HG03103 (cell line): Measurements from ENCODE around the gene ROPN1L.
A peak's percentile ranks its signal among the peaks of the same experiment; 100 is the strongest.
"Not testable (repeated sequence)": the region's sequence is repeated elsewhere in the genome, so short reads cannot be mapped to it uniquely, and the experiment has no call there.

ENCODE experiments used
- ATAC-seq: cut with Tn5 transposase; IDR thresholded peaks from one replicate; pipeline ENCODE4 v1.9.1; 2021; ENCODE audit warnings: low read depth; ENCODE audit not compliant: unreplicated experiment

Gene ROPN1L

DNA sequence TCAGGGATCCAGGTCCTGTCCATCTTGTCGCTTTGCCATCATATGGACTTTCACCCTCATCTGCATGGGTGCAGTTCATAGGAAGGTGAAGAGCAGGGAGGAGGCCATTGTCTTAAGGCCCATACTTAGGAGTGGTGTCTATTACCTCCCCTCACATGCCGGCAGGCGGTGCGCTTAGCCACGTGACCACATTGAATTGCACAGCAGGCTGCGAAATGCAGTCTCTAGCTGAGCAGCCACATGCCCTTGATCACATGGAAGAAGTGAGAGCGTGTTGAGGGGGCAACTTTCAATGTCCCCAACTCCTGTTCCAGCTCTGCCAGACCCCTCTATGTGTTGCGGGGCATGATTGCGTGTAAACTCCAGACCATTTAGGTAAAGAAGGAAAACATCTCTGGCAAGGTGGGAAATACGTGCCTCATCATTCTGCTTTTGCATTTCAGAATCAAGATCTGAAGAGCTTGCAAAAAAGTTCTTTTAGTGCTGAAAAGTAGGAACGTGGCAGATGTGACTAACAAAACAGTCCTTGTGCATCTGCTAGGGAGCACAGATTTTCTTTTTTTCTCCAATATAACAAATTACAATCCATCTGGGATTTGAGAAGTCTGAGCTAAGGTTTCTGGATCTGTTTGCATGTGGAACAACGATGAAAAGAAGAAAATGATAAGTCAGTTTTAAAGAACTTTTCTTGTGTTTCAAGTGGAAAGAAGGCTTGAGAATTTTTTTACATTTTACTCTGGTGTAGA lies 34.4 kb downstream of the ROPN1L start:
- no peak for ATAC-seq

DNA sequence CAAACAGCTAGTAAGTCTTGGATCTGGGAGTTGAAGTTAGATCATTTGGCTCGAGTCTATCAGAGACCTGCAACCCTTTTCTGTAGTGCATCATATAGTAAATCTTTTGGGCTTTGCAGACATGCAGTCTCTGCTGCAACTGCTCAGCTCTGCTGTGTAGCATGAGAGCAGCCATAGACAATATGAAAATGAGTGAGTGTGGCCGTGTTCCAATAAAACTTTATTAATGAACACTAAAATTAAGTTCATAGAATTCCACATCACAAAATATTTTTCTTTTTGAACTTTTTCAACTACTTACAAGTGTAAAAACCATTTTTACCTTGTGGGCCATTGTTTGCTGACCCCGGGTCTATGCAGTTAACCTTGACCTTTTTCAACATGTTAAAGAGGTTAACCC lies 35.2 kb downstream of the ROPN1L start:
- no peak for ATAC-seq

DNA sequence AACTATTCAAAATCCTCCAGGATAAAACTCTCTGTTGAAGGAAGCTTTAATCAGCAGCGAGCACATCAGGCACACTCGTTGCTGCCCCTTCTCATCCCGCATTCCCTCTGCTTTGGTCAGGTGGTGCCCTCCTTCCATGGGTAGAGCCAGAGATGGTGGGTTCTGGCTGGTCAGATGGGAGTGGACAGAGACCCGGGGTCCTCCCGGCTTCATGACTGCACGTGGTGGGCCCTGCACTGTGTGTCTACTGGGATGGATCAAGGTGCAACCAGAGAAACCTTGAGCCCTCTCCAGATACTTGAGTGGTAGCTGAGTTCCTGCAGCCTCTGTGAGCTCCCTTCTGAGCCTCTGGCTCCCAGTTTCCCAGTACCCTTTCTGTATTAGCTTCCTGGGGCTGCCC lies 36.3 kb downstream of the ROPN1L start:
- ATAC-seq: no peak

DNA sequence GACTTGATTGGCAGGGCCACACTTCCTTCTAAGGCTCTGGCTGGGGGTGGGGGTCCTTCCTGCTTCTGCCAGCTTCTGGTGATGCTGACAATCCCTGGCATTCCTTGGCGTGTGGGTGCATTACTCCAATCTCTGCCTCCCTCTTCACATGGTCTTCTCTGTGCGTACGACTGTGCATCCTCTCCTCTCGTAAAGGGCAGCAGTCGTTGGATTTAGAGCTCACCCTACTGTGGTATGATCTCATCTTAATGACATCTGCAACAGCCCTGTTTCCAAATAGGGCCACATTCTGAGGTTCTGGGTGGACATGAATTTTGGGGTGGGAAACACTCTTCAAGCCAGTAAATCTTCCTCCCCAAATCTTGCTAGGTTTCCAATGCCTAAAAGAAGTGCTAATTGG lies 36.8 kb downstream of the ROPN1L start:
- no peak for ATAC-seq

DNA sequence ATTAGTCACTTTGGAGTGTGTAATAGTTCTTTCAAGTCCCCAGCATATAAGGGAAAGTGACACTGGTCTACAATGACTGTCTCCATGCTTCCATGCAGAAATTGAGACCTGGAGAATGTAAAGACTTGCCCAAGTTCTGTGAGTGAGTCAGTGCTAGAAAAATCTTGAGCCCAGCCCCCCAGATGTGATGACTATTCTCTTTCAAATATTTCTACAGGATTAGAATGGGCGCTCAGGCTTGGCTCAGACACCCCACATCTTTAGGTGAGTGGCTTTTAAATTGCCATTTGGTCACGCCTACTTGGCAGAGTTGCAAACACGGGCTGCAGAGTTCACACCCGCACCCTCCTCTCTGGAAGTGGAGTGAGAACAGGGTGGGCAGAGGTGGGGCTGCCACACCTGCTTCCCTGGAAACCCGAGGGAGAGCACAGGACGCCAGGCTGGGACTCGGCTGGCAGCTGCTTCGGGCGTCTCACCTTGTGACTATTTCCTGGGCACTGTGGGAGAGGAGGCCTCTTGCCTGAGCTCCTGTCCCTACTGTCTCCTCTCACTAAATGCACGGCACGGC lies 37.6 kb downstream of the ROPN1L start:
- no peak for ATAC-seq

DNA sequence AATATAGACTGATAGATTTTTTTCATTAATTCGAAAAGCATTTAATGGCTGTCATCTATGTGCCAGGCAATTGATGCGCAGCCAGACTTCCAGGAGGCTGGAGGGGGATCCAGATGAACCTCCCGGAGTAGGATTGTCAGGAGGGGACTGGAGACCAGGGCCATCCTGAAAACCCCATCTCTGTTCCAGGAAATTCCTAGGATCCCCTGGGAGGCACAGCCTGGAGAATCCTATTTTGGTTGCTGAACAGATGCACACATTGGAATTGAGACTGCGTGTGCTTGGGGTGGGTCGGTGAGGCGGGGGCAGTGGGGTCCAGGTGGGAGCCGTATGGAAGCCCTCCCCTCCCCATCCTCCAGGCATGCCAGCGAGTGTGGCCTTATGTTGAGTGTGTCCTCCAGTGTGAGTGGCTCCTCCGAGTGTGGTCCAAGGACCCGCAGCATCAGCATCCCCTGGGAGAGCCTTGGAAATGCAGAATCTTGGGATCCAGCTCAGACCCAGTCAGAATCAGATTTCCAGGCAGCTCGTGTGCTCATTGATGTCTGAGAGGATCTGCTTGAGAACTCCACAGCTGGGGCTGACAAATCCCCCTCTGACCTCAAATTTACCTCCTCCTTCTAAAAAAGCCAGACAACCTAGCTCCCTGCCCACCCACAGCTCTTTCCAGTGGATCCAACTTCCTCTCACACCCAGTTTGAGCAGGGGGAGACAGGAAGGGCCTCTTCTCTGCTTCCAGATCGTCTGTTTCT lies 38.7 kb downstream of the ROPN1L start:
- ATAC-seq: no peak

DNA sequence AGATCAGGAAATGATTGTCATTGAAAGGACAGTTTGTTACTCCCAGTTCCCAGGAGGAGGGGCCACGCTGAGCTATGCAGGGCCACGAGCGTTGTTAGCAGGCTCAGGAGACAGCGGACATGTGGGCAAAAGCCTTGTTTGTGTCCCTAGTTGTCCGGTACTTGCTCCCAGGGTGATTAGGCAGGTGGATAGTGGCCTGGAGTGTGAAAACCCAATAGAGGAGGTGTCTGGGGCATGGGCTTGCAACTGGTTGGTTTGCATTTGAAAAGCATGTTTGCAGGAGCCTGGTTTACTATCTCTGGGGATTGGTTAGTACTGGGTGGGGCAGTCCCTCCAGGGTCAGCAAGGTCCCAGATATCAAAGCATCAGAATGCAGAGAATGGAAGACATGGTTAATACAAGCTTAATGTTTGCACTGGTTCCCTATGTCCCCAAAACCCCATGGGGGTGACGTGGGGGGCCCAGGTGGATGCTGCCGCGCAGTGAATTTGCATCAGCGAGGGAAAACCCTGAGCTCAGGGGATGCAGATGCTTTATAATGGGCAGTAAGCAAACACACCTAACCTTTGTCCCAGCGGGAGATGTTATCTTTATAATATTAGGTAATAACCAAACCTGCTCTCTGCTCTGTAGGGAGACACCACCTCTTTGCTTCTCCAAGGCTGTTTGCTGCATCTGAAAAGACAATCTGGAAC lies 39.7 kb downstream of the ROPN1L start:
- no peak for ATAC-seq

DNA sequence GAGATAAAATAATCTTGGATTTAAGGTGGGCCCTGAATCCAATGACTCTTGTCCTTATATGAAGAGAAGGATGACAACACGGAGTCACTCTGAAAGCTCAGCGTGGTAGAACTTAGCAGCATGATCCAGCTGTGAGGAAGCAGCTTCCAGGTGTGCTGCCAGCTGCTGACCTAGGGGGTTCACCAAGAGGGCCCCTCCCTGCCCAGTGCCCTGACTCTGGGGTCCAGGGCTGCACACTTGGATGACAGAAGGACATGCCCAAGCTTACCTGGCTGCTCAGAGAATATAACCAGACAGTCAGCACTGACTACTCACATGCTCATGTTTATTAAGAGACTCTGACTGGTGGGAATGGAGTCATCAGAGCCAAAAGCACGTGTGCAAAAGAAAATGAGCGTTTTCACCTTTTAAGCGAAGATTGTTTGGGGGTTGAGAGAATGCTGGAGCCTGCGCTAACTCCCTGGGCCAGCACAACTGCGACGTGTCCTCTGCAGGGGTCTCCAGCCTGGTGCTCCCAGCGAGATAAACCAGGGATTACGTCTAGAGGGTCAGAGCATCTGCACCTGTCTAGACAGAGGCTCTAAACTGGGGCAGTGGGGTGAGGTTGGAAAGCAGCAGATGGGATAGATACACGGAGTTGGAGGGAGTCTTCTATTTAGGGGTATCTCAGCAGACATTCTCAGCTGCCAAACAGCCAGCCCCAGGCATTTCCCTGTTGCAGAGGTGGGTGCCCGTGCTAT lies 41.3 kb downstream of the ROPN1L start:
- no peak for ATAC-seq

DNA sequence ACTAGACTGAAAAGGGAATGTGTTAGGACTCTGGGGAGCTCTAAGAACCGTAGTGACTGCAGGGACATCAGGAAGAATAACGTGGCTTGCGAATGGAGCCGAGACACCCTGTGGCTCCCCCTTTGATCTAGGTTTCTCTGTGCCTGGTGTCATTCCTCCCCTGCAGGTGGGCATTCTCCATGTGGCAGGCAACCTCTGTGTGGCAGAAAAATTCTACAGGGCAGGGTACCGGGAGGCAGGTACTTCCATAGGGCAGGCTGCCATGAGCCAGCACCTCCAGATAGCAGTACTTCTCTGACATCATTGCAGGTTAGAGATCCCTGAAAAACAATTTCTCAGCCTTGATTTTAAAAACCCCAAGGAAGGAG lies 43.1 kb downstream of the ROPN1L start:
- ATAC-seq: no peak

DNA sequence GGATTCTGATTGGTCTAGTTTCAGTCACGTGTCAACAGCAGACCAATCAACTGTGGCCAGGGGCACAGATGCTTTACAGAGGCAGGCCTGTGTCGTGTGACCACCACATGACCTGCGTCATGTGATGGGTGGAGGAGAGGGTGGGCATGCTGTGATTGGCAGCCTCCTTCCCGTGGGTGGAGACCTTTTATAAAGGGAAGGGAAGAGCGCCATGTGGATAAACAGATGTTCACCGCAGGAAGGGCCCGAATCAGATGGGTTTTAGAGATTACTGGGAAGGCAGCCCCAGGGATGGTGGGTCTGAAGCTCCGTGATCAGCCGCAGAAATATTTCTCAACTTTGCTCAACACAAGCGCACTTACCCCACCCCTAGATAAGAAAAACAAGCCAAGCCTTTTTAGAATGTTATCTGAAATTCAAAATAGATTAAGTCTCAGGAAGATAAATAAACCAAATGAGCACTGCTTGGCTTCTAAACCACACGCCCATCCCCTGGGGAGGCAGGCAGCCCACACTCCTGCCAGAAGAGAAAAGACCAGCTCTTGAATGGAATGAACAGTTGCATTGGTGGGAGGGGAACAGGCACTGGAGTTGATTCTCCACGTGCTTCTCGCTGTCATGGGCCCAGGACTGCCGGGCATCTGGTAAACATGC lies 43.6 kb downstream of the ROPN1L start:
- no peak for ATAC-seq

DNA sequence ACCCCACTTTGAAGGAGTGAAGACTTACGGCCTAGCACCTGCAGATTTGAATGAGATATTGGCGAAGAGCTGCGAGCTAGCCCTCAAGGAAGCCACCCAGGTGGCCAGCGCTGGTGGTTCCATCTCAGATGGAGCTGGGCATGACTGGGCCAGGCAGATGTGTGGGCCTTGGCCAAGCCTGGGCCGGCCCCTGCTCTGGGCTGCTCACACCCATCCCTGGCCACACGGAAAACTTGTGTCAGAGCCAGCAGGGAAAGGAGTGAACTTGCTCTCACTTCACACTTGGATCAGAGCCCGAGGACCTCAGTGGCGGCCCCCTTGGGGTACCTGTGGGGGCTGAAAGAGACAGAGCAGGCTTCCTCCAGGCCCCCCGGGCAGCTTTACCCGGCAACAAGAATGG lies 44.2 kb downstream of the ROPN1L start:
- no peak for ATAC-seq

DNA sequence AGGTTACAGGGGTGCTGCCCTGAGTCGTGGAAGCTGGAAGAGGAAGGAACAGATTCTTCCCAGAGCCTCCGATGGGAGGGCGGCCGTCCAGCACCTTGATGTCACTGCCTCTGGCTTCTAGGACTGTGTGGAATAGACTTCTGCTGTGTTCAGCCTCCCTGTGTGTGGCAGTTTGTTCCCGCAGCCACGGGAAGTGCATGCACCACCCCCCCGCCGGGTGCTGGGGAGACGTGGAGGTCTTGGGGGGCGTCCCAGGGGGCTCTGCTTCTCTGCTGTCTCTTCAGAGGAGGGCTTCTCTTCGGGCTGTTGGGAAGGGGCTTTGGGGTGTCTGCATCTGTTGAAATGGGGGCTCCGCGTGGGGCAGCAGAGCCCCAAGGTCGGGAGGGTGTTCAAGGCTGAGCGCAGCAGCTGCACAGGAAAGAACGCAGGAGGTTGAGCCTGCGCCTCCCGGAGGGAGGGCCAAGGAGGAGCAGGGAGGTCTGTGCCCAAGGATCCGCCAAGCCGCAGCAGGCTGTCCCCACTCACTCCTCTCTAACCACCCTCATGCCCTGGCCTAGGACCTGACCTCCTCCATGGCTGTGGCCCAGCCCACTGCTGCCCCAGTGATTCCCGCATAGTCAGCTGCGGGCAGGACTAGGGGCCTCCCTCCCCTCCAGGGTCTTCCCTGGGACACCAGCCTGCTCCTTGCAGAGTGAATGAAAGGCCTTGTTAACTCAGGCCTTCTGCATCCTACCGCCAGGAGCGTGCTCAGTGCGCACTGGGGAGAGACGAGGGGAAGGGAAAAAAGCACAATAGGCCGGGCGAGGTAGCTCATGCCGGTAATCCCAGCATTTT lies 45.0 kb downstream of the ROPN1L start:
- ATAC-seq: no peak

DNA sequence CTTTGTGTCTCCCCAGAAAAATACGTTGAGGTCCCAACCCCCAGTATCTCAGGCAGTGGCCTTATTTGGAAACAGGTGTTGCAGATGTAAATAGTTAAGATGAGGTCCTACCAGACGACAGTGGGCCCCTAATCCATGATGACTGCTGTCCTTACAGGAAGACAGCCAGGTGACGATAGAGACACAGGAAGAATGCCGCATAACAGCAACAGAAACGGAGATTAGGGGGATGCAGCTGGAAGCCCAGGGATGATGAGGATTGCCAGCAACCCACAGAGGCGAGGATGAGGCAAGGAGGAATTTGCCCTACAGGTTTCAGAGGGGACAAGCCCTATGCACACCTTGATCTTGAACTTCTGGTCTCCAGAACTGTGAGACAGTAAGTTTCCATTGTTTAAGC lies 46.5 kb downstream of the ROPN1L start:
- ATAC-seq: no peak

DNA sequence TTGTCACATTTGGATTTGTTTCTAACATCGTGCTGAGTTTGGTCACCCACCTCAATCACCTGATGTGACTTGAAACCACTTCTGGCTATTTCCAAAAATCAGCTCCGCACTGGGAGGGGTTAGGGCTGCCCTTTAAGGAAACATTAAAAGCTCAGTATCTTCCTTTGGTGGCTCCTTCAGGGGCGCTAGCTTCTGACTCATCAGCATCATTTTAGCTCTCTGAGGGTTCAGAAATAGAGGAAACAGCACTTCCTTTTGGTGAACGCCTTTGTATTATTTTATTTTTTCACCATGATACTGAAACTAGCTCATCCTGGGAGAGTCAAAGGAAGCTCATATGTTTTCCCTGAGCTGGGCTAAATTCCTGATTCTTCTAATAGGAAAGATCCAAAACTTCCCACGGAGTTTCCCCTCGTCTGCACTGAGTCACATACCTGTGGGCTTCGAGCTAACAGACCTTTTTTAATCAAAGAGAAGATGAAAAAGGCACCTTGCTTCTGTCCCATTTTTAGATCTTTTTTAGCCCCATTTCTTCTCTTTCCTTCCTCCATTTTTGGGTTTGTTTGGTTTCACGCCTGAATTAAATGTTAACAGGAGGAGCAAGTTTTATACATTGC lies 48.2 kb downstream of the ROPN1L start:
- ATAC-seq: peak; percentile 92

DNA sequence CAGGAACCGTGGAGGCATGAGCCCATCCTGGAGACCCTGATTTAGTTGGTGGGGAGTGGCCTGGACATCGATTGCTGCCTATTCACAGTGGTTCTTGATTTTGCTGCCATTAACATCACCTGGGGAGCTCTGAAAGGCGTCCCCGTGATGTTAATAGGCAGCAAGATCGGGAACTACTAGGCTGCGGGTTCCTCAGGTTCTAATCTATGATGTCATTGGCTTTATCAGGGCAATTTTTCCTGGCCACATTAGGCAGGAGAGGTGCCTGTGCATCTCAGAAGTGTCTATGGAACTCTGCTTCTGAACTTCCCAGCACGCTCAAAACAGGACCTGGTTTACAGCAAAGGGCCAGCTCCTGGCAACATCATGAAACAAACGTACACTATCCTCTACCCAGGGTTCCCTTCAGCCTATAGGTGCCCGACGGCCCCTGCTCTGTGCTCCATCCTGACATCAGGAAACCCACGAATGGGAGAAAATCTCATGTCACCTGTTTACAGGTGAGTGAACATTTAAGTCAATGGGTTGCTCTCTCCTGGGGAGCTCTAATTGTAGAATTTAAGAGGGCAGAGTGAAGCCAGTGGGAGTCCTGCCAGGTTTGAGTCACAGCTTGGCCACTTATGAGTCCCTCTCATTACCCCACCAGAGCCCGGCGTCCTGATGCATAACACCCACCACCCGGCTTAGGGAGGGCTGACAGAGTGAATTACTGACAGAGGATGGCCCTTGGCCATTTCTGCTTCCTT lies 49.4 kb downstream of the ROPN1L start:
- ATAC-seq: no peak

DNA sequence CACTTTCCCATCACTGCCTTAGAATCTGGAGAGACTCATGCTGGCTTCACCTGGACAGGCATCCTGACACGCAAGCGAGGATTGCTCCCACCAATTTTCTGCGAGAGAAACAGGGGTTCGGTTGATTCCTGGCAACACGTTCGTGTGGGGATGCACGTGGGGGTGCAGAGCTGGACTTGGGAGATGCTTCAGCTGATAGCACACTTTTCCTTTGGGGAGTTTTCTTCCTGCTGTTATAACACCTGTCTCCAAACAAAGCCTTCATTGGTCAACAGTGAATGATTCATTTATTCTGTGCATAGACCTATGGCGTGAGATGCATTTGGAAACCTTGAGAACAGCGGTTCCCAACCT lies 50.0 kb downstream of the ROPN1L start:
- no peak for ATAC-seq

DNA sequence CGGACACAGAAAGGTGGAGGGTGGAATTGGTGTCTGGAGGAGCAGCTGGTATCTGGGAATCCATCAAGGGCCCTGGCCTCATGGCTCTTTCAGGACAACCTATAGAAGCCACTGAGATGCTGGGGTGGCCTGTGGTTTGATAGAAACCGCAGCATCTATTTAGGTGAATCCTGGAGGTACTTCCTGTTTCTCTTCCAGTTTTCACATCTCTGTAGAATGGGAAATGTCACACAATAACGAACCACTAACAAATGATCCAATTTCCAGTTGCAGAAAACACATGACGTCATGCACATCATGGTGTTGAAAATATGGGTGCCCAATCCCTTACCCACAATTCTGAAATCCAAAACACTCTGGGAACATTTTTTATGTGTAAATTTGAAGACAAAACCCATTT lies 52.2 kb downstream of the ROPN1L start:
- ATAC-seq: no peak

DNA sequence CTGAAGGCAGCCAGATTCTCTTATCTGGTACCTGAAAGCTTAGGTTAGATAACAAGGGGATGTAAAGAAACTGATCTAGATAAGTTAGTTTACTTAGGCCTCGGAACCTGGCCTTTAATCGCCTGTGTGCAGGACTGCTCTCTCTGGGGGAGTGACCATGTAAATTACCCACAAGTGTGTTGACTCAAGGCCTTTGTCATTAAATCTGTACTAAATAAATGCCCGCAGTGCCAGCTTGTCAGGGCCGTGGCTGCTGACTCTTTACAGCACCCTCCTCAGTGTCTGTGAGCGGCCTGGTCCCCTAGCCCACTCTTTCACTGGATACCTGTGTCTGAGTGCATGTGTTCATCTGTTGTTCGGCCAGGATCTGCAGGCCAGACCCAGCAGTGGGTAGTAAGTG lies 52.8 kb downstream of the ROPN1L start:
- not testable (repeated sequence) for ATAC-seq
